Pulmonary artery endothelial cell (primary cell): ENCODE results near the gene CHTOP. TPM values are rescaled to one million over a fixed set of nuclear protein-coding genes. Genes with fewer than 3 reads are reported as not detected.
"Not testable (repeated sequence)": the region's sequence is repeated elsewhere in the genome, so short reads cannot be mapped to it uniquely, and the experiment has no call there.

ENCODE experiments used
- DNase-seq: peaks from one replicate; pipeline ENCODE4 v3.0.0-alpha.2; 2011; ENCODE audit warnings: low read depth, low spot score
- total RNA-seq: library from RNA; depleted of rRNA; stranded (reverse); fragments of >200 nt; gene quantifications from 2 replicates; pipeline ENCODE4 v1.2.3, GENCODE V29; 2014

CHTOP gene, protein sequence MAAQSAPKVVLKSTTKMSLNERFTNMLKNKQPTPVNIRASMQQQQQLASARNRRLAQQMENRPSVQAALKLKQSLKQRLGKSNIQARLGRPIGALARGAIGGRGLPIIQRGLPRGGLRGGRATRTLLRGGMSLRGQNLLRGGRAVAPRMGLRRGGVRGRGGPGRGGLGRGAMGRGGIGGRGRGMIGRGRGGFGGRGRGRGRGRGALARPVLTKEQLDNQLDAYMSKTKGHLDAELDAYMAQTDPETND
- 27.6 and 42.4 TPM in 2 replicates for total RNA-seq

DNA sequence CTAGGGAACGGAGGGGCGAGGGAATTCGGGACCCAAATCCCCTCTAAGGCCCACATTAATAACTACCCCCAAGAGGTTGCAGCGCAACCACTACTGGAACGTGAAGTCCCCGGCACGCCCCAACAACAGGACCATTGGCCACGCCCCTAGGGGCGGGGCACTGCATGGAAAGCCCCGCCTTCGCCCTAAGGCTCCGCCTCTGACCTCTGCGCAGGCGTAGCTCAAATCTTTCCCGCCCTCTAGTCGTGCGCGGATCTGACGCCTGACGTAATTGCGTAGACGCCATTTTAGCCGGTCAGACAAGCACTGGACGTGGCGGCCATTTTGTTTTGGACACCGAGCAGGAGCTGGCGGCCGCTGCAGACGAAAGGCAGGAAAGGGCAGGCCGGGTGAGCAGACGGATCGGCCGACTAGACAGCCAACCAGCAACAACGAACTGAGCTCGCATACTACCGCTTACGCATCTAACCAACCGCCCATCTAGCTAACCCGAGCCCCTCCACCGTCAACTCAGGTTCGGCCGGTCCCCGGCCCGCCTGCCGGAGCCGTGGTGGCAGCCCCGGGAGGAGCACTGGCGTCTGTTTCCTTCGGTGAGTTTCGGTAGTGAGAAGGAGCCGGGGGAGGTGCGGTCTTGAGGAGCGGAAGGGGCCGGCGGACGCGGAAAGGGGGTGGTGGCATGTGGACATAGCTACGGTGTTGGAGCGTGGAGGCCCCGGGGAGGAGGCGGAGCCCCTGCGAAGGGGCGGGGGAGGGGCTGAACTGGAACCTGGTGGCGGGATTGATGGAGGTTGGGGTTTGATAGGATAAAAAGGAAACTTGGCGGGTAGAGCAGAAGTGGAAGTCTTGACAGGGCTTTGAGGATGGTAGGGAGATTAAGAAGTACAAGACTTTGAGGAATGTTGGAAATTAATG, at the start of gene CHTOP:
Gene CHTOP, plus strand, starts transcription at position 313 of the 912 bp plus-strand sequence. CDS start 2,523 bp downstream, outside the sequence.
- DNase-seq = peak; percentile 96

DNA sequence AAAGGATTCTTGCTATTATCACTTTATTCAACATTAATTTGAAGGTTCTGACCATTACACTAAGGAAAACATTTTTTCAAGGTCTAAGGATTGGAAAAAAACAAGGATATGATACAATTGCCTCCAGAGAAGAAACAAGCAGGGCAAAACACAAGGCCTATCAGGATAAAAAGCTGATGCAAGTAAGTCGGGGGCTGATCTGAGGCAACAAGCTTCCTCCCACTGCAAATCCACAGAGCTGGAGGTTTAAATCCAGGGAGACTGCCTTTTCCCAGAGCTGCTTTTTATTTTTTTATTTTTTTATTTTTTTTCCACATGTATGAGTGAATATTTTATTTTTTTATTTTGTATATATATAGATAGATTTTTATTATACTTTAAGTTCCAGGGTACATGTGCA, 48.9 kb upstream of the CHTOP start:
- DNase-seq = no peak

DNA sequence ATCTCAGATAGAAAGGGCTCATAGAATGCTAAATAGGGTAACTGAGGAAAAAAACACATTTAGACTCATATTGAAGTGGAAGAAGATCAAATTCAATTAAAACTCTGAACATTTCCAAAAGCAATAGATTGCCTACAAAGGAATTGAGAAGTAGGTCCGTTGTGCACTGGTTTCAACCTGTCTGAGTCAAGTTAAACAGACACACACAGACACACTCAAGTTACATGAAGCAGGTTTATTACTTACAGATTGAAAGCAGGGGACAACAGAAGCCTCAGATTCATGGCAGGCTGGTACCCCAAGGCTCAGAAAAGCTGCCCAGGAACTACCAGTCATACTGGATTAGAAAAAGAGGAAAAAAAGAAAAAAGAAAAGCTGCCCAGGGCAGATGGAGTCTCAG, 47.5 kb upstream of the CHTOP start:
- DNase-seq = no peak

DNA sequence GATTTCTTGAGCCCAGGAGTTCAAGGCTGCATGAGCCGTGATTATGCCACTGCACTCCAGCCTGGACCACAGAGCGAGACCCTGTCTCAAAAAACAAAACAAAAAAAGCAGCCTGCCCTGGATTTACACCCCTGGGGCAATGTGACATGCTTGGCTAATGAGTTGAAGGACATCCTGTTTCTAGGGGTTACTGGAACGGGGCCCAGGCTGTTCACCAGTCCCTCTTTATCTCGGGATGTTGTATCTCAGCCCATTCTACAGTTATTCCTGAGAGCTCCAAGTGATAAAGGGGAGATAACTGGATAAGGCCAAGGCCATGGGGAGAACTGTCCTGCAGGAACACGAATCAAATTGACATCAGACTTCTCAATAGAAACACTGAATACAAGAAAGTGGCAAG, 46.6 kb upstream of the CHTOP start:
- DNase-seq = no peak

DNA sequence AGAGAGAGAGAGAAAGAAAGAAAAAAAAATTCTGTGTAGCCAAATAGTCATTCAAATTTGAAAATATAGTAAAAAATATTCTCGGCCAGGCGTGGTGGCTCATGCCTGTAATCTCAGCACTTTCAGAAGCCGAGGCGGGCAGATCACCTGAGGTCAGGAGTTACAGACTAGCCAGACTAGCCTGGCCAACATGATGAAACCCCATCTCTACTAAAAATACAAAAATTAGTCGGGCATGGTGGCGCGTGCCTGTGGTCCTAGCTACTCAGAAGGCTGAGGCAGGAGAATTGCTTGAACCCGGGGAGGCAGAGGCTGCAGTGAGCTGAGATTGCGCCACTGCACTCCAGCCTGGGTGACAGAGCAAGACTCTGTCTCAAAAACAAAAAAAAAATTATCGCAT, 45.8 kb upstream of the CHTOP start:
- not testable (repeated sequence) for DNase-seq

DNA sequence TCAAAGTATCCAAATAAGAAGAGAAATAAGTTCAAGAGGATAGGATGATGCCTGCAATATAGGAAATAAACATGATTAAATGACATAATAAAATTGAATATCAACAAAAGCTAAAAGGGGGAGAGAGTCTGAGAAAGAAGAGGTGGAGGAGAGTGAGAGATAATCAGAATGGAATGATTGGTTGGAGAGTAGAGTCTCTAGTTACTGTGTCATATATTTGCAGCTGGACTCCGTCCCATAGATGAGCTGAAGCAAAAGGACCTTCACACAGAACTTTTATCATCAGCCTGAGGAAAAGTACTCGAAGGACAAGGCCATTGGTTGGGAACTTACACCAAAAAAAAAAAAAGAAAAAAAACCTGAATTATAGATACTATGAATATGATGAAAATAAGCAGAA, 45.4 kb upstream of the CHTOP start:
- DNase-seq = no peak

DNA sequence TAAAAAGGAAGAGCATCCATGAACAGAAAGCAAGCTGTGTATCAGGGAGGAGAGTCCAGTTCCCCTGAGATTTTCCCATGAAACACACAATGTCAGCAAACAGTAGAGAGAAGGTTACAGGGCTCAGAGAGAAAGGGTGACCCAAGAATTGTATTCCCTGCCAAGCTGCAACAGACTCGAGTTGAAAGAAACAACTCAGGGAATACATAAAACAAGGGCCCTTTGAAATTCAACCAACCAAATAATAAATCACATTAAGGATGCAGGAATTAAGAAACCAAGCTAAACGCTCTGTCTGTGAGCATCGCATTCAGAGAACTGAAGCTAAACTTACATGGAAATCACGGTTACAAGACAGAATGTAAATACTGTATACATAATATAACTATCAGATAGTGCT, 41.1 kb upstream of the CHTOP start:
- no peak for DNase-seq

DNA sequence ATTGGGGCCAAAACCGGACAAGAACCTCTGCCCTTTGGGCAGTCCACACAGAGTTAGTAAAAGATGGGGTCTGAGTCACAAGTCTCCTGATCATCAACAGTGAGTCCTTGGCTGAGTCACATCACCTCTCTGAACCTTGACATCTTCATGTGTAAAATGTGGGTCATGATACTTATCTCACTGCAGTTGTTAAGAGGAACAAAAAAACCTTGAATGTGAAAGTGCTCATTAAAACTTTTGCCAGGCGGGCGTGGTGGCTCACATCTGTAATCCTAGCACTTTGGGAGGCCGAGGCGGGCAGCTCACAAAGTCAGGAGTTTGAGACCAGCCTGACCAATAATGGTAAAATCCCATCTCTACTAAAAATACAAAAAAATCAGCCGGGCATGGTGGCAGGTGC, 36.7 kb upstream of the CHTOP start:
- no peak for DNase-seq

DNA sequence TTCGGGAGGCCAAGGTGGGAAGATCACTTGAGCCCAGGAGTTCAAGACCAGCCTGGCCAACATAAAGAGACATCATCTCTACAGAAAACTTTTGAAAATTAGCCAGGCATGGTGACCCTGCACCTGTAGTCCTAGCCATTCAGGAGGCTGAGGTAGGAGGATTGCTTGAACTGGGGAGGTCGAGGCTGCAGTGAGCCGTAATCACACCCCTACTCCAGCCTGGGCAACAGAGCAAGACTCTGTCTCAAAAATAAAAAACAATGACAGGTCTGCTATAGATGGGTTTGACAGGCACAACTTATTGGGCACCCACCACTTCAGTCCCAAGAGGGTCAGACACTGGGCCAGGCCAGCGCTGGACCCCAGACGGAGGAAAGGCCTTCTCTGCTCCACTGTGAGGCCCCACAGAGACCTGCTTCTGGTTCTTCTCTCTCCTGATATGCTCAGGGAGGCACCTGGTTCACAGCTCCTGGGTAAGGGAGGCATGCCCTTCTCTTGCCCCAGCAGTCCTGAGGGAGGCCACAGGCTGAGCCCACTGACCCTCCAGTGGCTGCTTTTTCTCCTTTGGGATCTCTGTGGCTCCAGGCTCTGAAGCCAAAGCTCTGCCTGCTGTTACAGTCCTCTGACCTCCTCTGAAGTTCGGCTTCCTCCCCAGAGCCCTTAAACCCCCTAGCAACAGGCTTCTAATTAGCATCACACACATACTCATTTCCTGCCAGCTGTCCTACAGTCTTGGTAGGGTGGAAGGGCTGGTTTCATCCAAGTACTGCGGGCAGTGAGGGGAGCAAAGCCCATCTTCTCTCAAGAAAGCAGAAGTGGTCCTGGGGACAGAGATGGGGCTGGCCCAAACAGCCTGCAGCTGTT, 35.3 kb upstream of the CHTOP start:
- DNase-seq = peak; percentile 75

DNA sequence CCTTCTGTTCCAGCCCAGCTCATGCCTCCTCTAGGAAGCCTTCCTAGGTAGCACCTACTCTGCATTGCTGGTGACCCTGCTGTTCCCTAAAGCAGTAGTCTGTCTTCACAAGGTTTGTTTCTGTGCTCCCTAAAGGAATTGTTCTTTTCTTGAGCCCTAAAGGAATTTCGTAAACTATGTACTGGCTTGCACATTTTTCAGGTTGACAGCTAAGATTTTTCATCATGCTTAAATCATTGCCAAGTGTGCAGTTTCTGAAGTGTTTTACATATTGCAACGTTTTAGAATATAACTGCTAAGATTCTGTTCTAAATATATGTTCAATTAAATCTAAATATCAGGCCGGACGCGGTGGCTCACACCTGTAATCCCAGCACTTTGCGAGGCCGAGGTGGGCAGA, 34.0 kb upstream of the CHTOP start:
- DNase-seq = no peak

DNA sequence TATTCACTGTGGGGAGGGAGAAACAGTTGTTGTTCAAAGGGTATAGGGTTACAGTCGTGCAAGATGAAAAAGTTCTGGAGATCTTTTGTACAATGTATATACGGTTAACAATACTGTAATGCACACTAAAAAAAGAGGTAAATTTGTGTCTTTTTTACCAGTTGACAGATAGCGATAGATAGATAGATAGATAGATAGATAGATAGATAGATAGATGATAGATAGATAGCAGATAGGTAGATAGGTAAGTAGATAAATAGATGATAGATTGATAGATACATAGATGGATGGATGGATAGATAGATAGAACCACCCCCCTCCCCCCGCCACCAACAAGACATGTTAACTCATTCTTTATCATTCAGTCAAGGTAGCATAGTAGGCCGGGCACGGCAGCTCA, 31.1 kb upstream of the CHTOP start:
- DNase-seq = no peak

DNA sequence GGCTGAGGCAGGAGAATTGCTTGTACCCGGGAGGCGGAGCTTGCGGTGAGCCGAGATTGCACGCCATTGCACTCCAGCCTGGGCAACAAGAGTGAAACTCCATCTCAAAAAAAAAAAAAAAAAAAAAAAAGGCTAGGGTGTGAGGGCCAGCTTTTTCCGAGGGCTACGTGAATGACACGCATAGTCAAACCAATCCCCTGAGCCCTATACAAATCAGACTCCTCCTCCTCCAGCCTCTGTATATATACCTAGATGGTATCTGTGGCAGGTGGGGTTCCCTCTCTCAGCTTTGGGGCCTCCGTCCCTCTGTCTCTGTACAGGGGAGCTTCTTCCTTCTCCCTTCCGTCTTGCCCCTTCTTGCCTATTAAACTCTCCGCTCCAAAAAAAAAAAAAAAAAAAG, 27.7 kb upstream of the CHTOP start:
- no peak for DNase-seq

DNA sequence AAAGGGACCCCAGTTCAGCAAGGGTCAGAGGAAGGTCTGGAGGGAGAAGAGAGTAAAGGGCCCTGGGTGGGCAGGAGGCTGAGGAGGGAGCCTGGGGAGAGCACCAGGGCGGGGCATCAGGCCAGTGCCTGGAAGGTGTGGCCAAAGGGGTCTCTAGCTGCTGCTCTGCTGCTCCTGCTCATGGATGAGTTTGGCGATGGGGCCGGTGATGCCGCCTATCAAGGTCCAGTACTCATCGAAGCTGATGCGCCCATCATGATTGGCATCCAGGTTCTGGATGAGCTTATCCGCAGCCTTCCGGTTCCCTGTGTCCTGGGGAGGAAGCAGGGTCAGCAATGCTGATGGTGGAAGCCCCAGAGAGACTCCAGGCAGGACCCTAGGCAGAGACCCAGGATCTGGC, 26.5 kb upstream of the CHTOP start:
- no peak for DNase-seq

DNA sequence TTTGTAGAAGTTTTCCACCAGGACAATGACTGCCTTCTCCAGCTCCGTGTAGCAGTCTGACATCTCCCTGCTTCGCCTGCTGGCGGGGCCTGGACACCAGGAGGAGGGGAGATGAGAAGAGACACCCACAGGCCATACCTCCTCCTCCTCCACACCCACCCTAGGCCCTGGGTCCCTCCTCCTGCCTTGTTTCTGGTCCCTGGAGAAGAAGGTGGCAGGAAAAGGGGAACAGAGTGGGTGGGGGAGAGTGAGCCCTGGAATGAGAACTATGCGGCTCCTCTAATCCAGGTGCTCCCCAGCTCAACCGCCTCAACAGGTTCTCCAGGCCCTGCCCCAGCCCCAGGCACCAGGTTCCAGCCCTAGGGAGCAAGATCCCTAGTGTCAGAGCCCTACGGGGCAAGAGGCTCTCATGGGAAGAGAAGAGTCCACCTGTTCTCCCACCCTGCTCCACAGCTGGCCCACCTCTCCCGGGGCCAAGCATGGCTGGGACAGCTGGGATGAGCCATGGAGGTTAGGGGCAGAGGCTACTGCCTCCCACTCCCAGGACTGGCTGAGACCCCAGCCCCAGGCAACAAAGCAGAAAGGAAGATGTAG, 25.7 kb upstream of the CHTOP start:
- DNase-seq = no peak

DNA sequence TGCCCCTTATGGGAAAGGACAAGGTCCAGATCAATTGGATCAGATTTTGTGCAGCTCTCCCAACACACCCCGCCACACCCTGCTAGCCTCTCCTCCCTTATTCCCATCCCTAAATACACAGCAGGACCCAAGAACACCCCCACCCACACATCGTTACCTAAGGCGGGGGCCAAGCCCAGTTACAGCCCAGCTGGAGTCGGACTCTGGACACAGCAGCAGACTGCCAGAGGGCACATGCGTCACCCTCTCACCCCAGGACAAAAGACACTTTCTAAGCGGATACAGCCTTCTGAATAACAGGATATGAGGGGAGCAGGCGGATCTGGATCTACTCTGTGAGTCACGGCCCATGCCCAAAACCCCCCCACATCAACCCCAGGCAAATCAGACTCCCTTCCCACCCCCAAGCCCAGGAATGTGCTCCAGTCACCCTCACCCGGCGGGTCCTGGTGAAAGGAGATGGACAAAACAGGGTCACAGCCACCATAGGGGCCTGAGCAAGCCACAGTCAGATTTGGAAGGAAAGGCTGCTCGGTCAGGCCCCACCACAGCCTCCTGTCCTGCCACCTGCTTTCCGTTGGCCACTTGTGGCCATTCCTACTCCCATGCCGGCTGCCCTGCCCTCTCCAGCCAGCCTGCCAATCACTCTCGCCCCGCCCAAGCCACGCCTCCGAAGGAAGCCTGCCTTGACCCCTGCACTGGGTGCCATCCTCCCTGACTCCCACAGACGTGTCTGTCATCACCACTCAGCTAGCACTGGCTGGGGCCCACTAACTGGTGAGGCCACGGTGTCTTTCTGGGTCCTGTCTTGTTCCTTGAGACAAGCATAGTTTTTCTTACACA, 24.9 kb upstream of the CHTOP start:
- DNase-seq = peak; percentile 97

DNA sequence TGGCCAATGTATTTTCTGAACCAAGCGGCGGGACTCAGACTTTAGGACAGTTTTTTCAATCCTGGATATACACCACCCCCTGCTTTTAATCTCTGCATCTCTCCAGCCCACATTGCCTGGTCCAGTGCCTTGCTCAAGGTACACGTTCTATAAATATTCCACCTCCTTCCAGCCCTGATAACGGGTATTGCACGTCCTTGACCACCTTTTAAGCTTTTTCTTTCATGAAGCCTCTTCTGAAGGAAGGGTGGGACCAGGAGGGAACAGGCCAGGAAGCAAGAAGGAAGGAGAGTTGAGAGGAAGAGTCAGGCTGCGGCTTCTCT, 24.3 kb upstream of the CHTOP start:
- no peak for DNase-seq

DNA sequence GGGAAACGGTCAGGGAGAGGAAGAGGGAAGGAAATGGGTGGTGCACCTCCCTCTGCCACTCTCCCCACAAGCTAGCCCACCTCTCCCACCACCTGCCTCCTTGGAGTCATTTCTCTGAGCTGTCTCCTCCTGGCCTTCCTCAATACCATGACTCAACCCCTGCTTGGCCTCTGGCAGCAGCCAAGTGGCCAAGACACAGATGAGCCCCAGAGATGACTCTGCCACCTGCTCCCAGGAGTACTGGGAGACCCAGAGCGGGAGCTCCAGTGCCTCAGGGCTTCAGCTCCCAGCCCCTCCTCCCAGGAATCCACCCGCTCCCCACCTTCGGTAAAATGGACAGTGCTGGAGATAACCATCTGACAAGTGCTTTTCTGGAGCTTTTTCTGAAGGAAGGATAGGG, 23.5 kb upstream of the CHTOP start:
- no peak for DNase-seq

DNA sequence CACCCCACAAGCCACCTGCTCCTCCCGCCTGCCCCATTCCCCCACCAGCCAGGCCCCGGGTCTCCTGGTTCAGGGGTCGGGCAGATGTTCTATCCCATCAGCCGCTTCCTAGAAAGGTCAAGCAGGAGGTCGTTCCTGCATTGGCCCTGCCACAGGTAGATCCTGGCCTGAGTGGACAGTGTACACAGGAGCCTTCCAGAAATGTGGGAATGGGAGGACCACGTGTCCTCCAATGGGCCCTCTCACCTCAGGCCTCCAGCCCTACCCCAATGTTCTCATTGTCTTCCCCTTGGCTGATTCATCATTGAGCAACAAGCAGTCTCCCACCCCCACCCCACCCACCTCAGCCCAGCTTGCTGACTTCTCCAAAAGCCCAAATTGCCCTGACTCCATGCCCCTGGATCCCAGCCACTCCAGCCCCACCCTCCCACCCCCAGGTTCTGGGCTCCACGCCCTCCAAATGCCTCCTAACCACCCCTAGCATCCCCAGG, 23.0 kb upstream of the CHTOP start:
- no peak for DNase-seq

DNA sequence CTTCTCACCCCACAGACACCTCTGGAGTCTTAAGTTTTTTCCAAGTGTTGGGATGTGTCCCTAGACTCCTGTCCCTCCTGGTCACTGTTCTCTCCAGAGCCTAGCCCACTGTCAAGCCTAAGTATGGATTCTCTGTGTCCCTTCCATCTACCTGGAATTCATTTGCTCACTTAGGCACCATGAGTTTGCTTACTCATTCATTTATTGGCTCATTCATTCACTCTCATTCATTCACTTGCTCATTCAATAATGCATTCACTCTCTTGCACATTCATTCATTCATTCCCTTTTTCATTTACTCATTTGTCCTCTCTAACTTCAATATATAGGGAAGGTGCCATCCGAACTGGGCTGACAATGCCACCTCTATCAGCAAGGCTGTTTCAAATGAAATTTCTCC, 22.5 kb upstream of the CHTOP start:
- no peak for DNase-seq

DNA sequence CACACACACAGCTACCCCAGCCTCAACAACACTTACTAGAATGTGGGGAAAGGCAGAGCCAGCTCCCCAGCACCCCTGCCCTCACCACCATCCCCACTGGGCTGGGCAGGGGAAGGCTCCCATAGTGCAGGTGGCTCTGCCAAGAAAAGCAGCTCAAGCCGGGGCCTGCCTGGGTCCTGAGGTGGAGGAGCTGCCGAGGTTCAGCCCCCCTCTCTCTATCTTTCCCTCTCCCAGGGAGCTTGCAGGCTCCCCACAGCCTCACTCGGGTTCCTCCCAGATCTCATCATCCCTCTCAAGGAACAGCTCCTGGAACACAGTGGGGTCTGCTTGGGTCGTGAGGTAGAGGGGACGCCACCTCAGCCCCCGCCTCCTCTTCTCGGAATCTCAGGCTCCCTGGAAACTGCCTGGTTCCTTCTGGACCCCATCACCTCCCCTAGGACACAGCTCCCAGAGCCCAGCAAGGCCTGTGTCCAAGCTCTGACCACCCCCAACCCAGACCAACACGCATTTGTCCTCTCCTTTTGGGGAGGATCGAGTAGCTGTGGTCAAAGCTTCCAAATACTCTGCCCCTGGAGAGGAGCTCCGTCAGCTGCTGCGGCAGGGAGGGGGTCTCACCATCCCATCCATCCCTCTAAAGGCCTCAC, 21.6 kb upstream of the CHTOP start:
- no peak for DNase-seq
